Panc1 (cell line): Measurements from ENCODE around the gene ATG14. TPM values are rescaled to one million over a fixed set of nuclear protein-coding genes. Genes with fewer than 3 reads are reported as not detected.
"Not testable (repeated sequence)": the region's sequence is repeated elsewhere in the genome, so short reads cannot be mapped to it uniquely, and the experiment has no call there.

ENCODE experiments used
- ATAC-seq: fragments of 200-7000 bp; cut with Tn5 transposase; 2 replicates; pipeline ENCODE4 v1.9.1; 2020; ENCODE audit warnings: mild to moderate bottlenecking, moderate library complexity
- BruUV-seq: library from RNA; stranded (reverse); fragments of 400-500 nt; replicated peaks from 2 replicates; lab custom pipeline; 2021; lab: Mats Ljungman, UMichigan
- CTCF ChIA-PET: fragments of 300-600 bp; sonication (Branson Sonifier 250); formaldehyde crosslinking; loops from one replicate; lab custom pipeline; 2022; ENCODE audit warnings: antibody characterized with exemption; lab: Charles Lee
- POLR2A ChIA-PET: fragments of 300-600 bp; sonication (Branson Sonifier 250); formaldehyde crosslinking; loops from one replicate; lab custom pipeline; 2022; ENCODE audit warnings: antibody characterized with exemption; lab: Charles Lee
- DNase-seq: peaks from one replicate; pipeline ENCODE4 v3.0.0-alpha.2; 2010; ENCODE audit warnings: low read depth, low spot score
- H3K27ac ChIP-seq: 2 replicates; pipeline ENCODE4 v1.5.1; 2011; ENCODE audit warnings: mild to moderate bottlenecking, low read length, inconsistent platforms
- H3K27me3 ChIP-seq: fragments of 200-500 bp; sonication (Bioruptor generic); 2 replicates; pipeline ENCODE4 v1.6.0; 2014; ENCODE audit warnings: low read length, inconsistent platforms; ENCODE audit not compliant: control insufficient read depth, insufficient read depth
- H3K36me3 ChIP-seq: fragments of 200-500 bp; sonication (Bioruptor generic); 2 replicates; pipeline ENCODE4 v1.5.1; 2014; ENCODE audit warnings: inconsistent platforms, mild to moderate bottlenecking, low read length, moderate library complexity; ENCODE audit not compliant: control insufficient read depth, insufficient read depth
- H3K4me1 ChIP-seq: 2 replicates; pipeline ENCODE4 v1.5.1; 2011; ENCODE audit warnings: inconsistent platforms, mild to moderate bottlenecking, low read length, moderate library complexity; ENCODE audit not compliant: control insufficient read depth, insufficient read depth
- H3K4me3 ChIP-seq, 2 experiments: 2 replicates each; pipeline ENCODE4 v1.5.1; 2011 to 2012; ENCODE audit warnings: low read depth in 2 of 2, low read length in 2 of 2, mild to moderate bottlenecking in 2 of 2, inconsistent platforms in 1 of 2, moderate library complexity in 1 of 2
- H3K9me3 ChIP-seq: fragments of 200-500 bp; sonication (Bioruptor generic); 2 replicates; pipeline ENCODE4 v1.5.1; 2014; ENCODE audit warnings: low read depth, mild to moderate bottlenecking, inconsistent platforms, low read length, moderate library complexity; ENCODE audit not compliant: control insufficient read depth, insufficient read depth
- POLR2AphosphoS5 ChIP-seq: IDR thresholded peaks from 2 replicates; pipeline ENCODE4 v1.6.1; 2012; ENCODE audit warnings: mild to moderate bottlenecking, low read depth, low read length, moderate library complexity
- SIN3A ChIP-seq: IDR thresholded peaks from 2 replicates; pipeline ENCODE4 v1.6.1; 2012; ENCODE audit warnings: low read depth, mild to moderate bottlenecking, low read length, moderate library complexity, borderline replicate concordance; ENCODE audit not compliant: insufficient read depth
- TCF7L2 ChIP-seq: IDR thresholded peaks from 2 replicates; pipeline ENCODE4 v1.6.1; 2011; ENCODE audit warnings: mild to moderate bottlenecking, low read depth, low read length, inconsistent platforms
- in situ Hi-C: cut with HindIII; loops from 2 replicates; pipeline ENCODE4 v1.10.0; 2016; ENCODE audit warnings: low sequenced_read_pairs, low pct_unique_long_range_greater_than_20kb
- intact Hi-C: fragments of 100-400 bp; cut with micrococcal nuclease; formaldehyde crosslinking; loops from one replicate; pipeline ENCODE4 v1.10.0; 2022; ENCODE audit not compliant: unreplicated experiment
- total RNA-seq: library from RNA; stranded (reverse); gene quantifications from one replicate; pipeline ENCODE4 v1.2.1, GENCODE V29; 2021; ENCODE audit not compliant: unreplicated experiment
- TF ChIP-seq, protein P1 (sequence below), 2 experiments: IDR thresholded peaks; 2 replicates each; pipeline ENCODE4 v1.6.1; 2011 to 2012; ENCODE audit warnings: low read depth in 2 of 2, control low read depth in 1 of 2, low read length in 1 of 2, mild to moderate bottlenecking in 1 of 2, moderate library complexity in 1 of 2; ENCODE audit not compliant: insufficient read depth in 1 of 2
- TF ChIP-seq, protein P2 (sequence below): fragments of 450-650 bp; IDR thresholded peaks from 2 replicates; pipeline ENCODE4 v1.5.1; 2017; ENCODE audit warnings: mild to moderate bottlenecking

ATG14 gene
- total RNA-seq, 1 experiment from 2014 or later, result 7.1 TPM

DNA sequence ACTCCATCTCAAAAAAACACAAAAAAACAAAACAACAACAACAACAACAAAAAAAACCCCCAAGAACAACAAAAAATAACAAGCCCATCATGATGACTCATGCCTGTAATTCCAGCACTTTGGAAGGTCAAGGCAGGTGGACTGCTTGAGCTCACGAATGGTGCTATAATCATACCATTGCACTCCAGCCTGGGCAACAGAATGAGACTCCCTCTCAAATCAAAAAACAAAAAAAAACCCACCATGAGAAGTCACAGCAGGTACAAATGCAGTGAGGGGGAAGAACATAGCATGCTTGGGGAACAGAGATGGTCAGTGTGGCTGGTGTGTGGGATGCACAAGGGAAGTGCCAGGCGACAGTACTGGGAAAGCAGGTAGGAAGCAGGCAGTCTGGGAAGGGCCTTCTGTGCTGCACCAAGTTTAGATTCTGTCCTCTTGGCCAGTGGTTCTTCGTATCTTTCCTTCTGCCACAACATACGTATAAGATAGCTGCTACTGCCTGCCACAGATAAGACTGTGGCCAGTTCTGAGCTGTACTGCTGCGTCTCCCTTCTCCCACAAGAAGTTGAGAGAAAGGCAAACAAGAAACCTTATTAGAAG lies 28.0 kb downstream of the ATG14 start:
- no peak overlapping the region for H3K27ac ChIP-seq
- ChIA-PET POLR2A (interaction anchor here (0.9 kb wide), 1 partner anchor 9 kb away, joined by 3 read pairs; no protein-coding TSS in a partner anchor), CTCF (no interaction called here)
- H3K27me3 ChIP-seq, result no peaks in the 10 kb centered on the region
- H3K4me1 ChIP-seq, result no peaks in the 10 kb centered on the region; the same call in 1 of the 2 replicates
- in situ Hi-C loops, result no loop called here
- no peak overlapping the region for H3K4me3 ChIP-seq
- DNase-seq, result no peak
- no peak for TF ChIP-seq TCF7L2
- TF ChIP-seq, protein P1, sequence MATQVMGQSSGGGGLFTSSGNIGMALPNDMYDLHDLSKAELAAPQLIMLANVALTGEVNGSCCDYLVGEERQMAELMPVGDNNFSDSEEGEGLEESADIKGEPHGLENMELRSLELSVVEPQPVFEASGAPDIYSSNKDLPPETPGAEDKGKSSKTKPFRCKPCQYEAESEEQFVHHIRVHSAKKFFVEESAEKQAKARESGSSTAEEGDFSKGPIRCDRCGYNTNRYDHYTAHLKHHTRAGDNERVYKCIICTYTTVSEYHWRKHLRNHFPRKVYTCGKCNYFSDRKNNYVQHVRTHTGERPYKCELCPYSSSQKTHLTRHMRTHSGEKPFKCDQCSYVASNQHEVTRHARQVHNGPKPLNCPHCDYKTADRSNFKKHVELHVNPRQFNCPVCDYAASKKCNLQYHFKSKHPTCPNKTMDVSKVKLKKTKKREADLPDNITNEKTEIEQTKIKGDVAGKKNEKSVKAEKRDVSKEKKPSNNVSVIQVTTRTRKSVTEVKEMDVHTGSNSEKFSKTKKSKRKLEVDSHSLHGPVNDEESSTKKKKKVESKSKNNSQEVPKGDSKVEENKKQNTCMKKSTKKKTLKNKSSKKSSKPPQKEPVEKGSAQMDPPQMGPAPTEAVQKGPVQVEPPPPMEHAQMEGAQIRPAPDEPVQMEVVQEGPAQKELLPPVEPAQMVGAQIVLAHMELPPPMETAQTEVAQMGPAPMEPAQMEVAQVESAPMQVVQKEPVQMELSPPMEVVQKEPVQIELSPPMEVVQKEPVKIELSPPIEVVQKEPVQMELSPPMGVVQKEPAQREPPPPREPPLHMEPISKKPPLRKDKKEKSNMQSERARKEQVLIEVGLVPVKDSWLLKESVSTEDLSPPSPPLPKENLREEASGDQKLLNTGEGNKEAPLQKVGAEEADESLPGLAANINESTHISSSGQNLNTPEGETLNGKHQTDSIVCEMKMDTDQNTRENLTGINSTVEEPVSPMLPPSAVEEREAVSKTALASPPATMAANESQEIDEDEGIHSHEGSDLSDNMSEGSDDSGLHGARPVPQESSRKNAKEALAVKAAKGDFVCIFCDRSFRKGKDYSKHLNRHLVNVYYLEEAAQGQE (IDR thresholded peaks at IDR 0.05; ENCODE audit: insufficient read depth in 1 of 2, low read depth in 2 of 2, low read length in 1 of 2), result no peak
- TF ChIP-seq POLR2AphosphoS5, result no peak
- TF ChIP-seq, protein P2, sequence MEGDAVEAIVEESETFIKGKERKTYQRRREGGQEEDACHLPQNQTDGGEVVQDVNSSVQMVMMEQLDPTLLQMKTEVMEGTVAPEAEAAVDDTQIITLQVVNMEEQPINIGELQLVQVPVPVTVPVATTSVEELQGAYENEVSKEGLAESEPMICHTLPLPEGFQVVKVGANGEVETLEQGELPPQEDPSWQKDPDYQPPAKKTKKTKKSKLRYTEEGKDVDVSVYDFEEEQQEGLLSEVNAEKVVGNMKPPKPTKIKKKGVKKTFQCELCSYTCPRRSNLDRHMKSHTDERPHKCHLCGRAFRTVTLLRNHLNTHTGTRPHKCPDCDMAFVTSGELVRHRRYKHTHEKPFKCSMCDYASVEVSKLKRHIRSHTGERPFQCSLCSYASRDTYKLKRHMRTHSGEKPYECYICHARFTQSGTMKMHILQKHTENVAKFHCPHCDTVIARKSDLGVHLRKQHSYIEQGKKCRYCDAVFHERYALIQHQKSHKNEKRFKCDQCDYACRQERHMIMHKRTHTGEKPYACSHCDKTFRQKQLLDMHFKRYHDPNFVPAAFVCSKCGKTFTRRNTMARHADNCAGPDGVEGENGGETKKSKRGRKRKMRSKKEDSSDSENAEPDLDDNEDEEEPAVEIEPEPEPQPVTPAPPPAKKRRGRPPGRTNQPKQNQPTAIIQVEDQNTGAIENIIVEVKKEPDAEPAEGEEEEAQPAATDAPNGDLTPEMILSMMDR, result no peak
- TF ChIP-seq SIN3A, result no peak
- no peaks in the 10 kb centered on the region for H3K9me3 ChIP-seq
- peak; percentile 38; the same call in 1 of the 2 replicates for ATAC-seq
- H3K36me3 ChIP-seq, result peaks cover 4% of the 10 kb centered on the region
- intact Hi-C loops, result no loop called here
- BruUV-seq, result no TSS peak

DNA sequence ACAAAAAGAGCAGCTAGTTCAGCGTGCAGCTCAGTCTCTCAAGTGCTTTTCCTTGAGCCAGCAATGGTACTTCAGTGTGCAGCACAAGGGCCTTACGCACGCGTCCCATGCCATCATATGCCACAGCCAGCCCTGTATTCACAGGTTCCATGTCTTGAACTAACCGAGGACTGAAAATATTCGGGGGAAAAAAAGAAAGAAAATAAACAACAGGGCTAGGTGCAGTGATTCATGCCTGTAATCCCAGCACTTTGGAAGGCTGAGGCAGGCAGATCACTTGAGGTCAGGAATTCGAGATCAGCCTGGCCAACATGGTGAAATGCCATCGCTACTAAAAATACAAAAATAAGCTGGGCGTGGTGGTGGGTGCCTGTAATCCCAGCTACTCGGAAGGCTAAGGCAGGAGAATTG lies 28.6 kb downstream of the ATG14 start:
- DNase-seq, ATAC-seq, H3K4me1 ChIP-seq, H3K4me3 ChIP-seq, H3K27ac ChIP-seq, BruUV-seq, H3K27me3 ChIP-seq, in situ Hi-C loops, H3K9me3 ChIP-seq, intact Hi-C loops, CTCF ChIA-PET, H3K36me3 ChIP-seq: not testable (repeated sequence)
- POLR2A ChIA-PET, result interaction anchor here (0.9 kb wide), 1 partner anchor 9 kb away, joined by 3 read pairs; no protein-coding TSS in a partner anchor

DNA sequence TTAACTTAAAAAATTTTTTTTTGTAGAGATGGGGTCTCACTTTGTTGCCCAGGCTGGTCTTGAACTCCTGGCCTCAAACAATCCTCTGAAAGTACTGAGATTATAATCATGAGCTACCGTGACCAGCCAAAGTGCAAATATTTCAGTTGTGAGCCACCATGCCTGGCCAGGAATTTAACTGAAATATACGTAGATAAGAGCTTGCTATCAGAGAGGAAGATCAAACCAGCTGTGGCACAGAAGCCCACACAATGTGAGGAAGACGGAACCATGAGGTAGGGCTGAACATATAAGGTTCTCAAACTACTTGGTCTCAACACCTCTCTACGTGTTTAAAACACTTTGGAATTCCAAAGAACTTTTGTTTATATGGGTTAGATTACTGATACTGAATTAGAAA lies 29.1 kb downstream of the ATG14 start:
- H3K4me1 ChIP-seq, result no peaks in the 10 kb centered on the region; the same call in 1 of the 2 replicates
- no peak for ATAC-seq
- CTCF ChIA-PET, result no interaction called here
- H3K9me3 ChIP-seq, result no peaks in the 10 kb centered on the region
- H3K27ac ChIP-seq, result no peak overlapping the region
- TF ChIP-seq POLR2AphosphoS5, result no peak
- no peak for TF ChIP-seq SIN3A
- TF ChIP-seq, protein P1 (IDR thresholded peaks at IDR 0.05; ENCODE audit: insufficient read depth in 1 of 2, low read depth in 2 of 2, low read length in 1 of 2), result no peak
- no peak for TF ChIP-seq TCF7L2
- TF ChIP-seq, protein P2, result no peak
- peaks cover 4% of the 10 kb centered on the region for H3K36me3 ChIP-seq
- POLR2A ChIA-PET, result no interaction called here
- no TSS peak for BruUV-seq
- in situ Hi-C loops (no loop called here), intact Hi-C loops (no loop called here)
- no peaks in the 10 kb centered on the region for H3K27me3 ChIP-seq
- no peak for DNase-seq
- H3K4me3 ChIP-seq, result no peak overlapping the region
